ENCODE results near the gene P3H2. TPM values are rescaled to one million over a fixed set of nuclear protein-coding genes. Genes with fewer than 3 reads are reported as not detected.
A peak's percentile ranks its signal among the peaks of the same experiment; 100 is the strongest.
"Not testable (repeated sequence)": the region's sequence is repeated elsewhere in the genome, so short reads cannot be mapped to it uniquely, and the experiment has no call there.

The P3H2 gene
- total RNA-seq, 4 donors from 2014 or later = 15.6 to 41.5 (median 27.1) TPM

DNA sequence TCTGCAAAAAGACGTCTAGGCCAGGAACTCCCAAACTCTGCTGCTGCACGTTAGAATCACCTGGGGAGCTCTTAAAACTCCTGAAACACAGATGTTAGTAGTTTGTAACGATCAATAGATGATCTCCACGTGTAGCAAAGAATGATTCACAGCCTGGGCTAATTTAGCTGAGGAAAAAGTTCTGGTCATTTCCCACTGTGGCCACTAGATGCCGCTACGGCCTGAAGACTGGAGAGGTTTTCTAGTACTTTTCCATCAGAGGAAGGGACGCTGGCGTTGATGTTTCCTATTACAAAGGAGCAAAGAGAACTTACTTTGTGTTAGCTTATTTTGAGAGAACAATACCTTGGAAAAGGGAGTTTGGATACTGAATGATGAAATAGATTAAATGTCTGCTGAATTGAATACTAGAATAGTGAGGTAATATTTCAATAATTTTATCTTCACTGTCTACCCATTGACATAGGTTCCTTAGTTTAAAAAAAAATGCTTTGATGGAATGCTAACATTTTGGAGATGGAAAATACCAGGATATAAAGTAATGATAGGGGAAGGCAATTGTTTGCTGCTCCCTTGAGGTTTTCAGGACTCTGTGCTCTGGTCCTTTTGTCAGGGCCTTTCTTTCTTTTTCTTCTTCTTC, 159.1 kb downstream of the P3H2 start:
- WGBS = 3% methylated on average over 8 of the region's 8 CpGs
- Histone ChIP-seq H3K4me1 (peaks cover 5 to 12% (median 10%) of the 10 kb centered on the region in 4 donors), H3K36me3 (peaks cover 0 to 16% (median 4%) of the 10 kb centered on the region in 4 donors), H3K27me3 (no peaks in the 10 kb centered on the region), H3K4me3 (no peak overlapping the region), H3K9me3 (no peaks in the 10 kb centered on the region), H3K27ac (replicated peaks in 1 of 4) (peak overlapping the region in 3 of 4 donors; percentile 10 to 52 (median 28))
- intact Hi-C loops (cut with DNase I) = loop anchor here (5.0 to 10.0 kb wide), 2 partner anchors 361 to 463 kb away; partner anchors contain the start of gene CLDN1
- DNase-seq (ENCODE audit: extremely low spot score) = no peak
- peak in 1 of 2 donors; percentile 24 for TF ChIP-seq POLR2AphosphoS5 (IDR thresholded peaks at IDR 0.05)
- peak; percentile 88 to 93 (median 91) for TF ChIP-seq CTCF (IDR thresholded peaks at IDR 0.05)
- no peak for TF ChIP-seq POLR2A (IDR thresholded peaks at IDR 0.05; ENCODE audit: low read depth)

GRCh38 chr3:189961086-189961485, 159.6 kb downstream of the P3H2 start:
- H3K27me3 ChIP-seq; H3K27ac ChIP-seq (replicated peaks in 1 of 4); H3K9me3 ChIP-seq; H3K4me3 ChIP-seq; DNase-seq (ENCODE audit: extremely low spot score): not testable (repeated sequence)
- H3K4me1 ChIP-seq = peaks cover 5 to 12% (median 10%) of the 10 kb centered on the region in 4 donors
- 74% methylated on average over 10 of the region's 10 CpGs for WGBS
- H3K36me3 ChIP-seq = peaks cover 0 to 16% (median 4%) of the 10 kb centered on the region in 4 donors
- intact Hi-C loops (cut with DNase I) = loop anchor here (5.0 to 10.0 kb wide), 2 partner anchors 361 to 464 kb away; partner anchors contain the start of gene CLDN1

DNA sequence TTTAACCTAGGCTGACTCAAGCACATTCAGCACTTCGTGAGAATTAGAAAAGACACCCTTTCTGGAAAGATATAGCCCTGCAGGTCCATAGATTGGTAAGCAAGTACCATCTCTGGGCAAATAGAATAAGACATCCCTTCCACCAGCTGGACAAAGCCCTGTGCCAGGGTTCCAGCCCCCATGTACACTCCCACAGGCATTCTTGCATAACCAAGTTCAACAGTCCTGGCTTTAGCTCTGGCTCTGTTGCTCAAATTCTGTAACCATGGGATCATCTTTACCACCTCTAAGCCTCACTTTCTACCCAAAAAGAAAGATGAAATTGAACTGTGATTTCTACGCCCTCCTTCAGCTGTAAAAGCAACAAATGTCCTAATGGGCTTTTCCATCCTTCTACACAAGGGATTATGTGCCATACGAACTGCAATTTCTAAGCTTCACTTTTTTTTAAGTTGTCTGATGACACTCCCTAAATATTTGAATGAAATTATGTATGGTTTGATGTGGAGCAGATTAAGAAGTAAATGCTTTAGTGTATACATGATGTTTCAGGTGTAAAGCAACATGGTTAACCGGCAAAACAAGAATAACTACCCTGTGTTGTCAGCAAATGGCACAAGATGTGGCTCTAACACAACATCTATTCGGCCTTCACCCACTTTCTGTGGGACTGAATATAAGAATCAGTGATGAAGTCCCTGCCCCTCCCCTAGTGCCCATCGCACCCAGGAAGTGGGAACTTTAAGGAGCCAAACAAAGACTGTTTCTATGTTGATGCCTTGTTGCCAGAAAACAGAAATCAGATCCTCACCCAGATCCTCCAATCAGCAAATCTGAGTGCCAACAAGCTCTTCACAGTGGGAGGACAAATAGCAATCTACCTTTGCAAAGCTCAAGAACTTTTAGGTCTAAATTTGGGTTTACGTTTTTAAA, 165.7 kb downstream of the P3H2 start:
- no peaks in the 10 kb centered on the region for H3K27me3 ChIP-seq
- H3K9me3 ChIP-seq = no peaks in the 10 kb centered on the region
- TF ChIP-seq EP300 (IDR thresholded peaks at IDR 0.05) = no peak
- TF ChIP-seq POLR2A (IDR thresholded peaks at IDR 0.05; ENCODE audit: low read depth) = no peak
- H3K4me3 ChIP-seq = no peak overlapping the region
- no peak overlapping the region for H3K27ac ChIP-seq (replicated peaks in 1 of 4)
- no peak for DNase-seq (ENCODE audit: extremely low spot score)
- intact Hi-C loops (cut with DNase I) = no loop called here
- H3K36me3 ChIP-seq = peaks cover 0 to 4% (median 0%) of the 10 kb centered on the region in 4 donors
- H3K4me1 ChIP-seq = no peaks in the 10 kb centered on the region
- 91% methylated on average over 7 of the region's 7 CpGs for WGBS

- Histone ChIP-seq H3K4me1 (no peaks in the 10 kb centered on the region), H3K27me3 (no peaks in the 10 kb centered on the region), H3K9me3 (no peaks in the 10 kb centered on the region), H3K4me3 (no peak overlapping the region), H3K36me3 (peaks cover 0 to 4% (median 0%) of the 10 kb centered on the region in 4 donors), H3K27ac (replicated peaks in 1 of 4) (no peak overlapping the region)
- DNase-seq (ENCODE audit: extremely low spot score) = no peak
- TF ChIP-seq CTCF (IDR thresholded peaks at IDR 0.05) (no peak), EP300 (IDR thresholded peaks at IDR 0.05) (no peak), POLR2A (IDR thresholded peaks at IDR 0.05; ENCODE audit: low read depth) (no peak), POLR2AphosphoS5 (IDR thresholded peaks at IDR 0.05) (no peak)
- 72% methylated on average over 4 of the region's 4 CpGs for WGBS
- intact Hi-C loops (cut with DNase I) = no loop called here
Measured at GRCh38 chr3:189953551-189953950, 167.1 kb downstream of the P3H2 start.

GRCh38 chr3:189952272-189952671, 168.4 kb downstream of the P3H2 start:
- intact Hi-C loops (cut with DNase I) = no loop called here
- Histone ChIP-seq H3K4me3 (no peak overlapping the region), H3K27ac (replicated peaks in 1 of 4) (no peak overlapping the region), H3K27me3 (no peaks in the 10 kb centered on the region), H3K4me1 (no peaks in the 10 kb centered on the region), H3K9me3 (no peaks in the 10 kb centered on the region), H3K36me3 (peaks cover 0 to 4% (median 0%) of the 10 kb centered on the region in 4 donors)
- DNase-seq (ENCODE audit: extremely low spot score) = no peak
- no peak for TF ChIP-seq POLR2AphosphoS5 (IDR thresholded peaks at IDR 0.05)
- no peak for TF ChIP-seq EP300 (IDR thresholded peaks at IDR 0.05)
- no peak for TF ChIP-seq POLR2A (IDR thresholded peaks at IDR 0.05; ENCODE audit: low read depth)
- TF ChIP-seq CTCF (IDR thresholded peaks at IDR 0.05) = no peak
- 92% methylated on average over 7 of the region's 7 CpGs for WGBS
